ENCODE data around the gene IL12RB2. TPM values are rescaled to one million over a fixed set of nuclear protein-coding genes. Genes with fewer than 3 reads are reported as not detected.

The IL12RB2 gene
- total RNA-seq, 2 experiments from 2014 or later, result 0.98 to 1.2 TPM

DNA sequence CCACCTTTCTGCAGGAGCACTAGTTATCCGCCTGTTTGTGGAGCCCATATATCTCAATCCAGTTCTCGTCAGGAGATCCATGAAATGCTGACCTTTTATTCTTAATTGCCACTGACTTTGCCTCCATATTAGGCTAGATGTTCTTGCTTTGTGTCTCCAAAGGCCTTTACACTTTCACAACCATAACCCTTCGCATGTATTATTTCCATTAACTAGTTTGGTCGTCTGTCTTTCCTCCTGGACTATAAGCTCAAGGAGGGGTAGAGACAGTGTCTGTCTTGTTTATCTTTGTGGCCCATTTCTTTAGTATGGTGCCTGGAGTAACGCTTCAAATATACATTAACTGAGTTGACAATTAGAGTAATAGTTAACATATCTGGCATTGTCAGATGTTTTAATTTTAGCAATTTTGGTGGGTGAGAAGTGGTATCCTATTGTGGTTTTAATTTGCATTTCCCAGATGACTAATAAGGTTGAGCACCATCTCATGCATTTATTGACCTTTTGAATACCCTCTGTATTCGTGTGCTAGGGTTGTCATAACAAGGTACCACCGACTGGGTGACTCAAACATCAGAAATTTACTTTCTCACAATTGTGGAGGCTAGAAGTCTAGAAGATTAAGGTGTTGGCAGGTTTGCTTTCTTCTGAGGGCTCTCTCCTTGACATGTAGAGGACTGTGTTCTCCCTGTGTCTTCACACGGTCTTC, 21.7 kb upstream of the IL12RB2 start:
- POLR2A ChIA-PET, result no interaction called here
- intact Hi-C loops (cut with DNase I, micrococcal nuclease), result no loop called here
- H3K27ac Mint-ChIP-seq, result no peak overlapping the region
- Histone ChIP-seq H3K4me1 (ENCODE audit: insufficient read depth, low read length) (no peaks in the 10 kb centered on the region), H3K27me3 (ENCODE audit: control insufficient read depth in 1 of 2, insufficient read depth in 2 of 2, low read length in 2 of 2) (no peaks in the 10 kb centered on the region), H3K4me3 (ENCODE audit: low read length) (no peak overlapping the region), H3K36me3 (ENCODE audit: insufficient read depth, low read length) (no peaks in the 10 kb centered on the region), H3K27ac (ENCODE audit: low read depth in 1 of 2, low read length in 2 of 2) (no peak overlapping the region), H3K9me3 (ENCODE audit: control insufficient read depth in 1 of 2, insufficient read depth in 1 of 2, low read length in 2 of 2) (no peaks in the 10 kb centered on the region)
- no peaks in the 10 kb centered on the region for H3K9me3 Mint-ChIP-seq
- TF ChIP-seq CTCF (IDR thresholded peaks at IDR 0.05), result no peak
- DNase-seq (peak in 1 of 14 experiments; percentile 18), ATAC-seq (ENCODE audit: poor library complexity) (no peak)
- H3K36me3 Mint-ChIP-seq (ENCODE audit: low read depth), result no peaks in the 10 kb centered on the region
- CTCF ChIA-PET, result no interaction called here
- no peak overlapping the region for H3K4me3 Mint-ChIP-seq
- no peaks in the 10 kb centered on the region for H3K4me1 Mint-ChIP-seq (ENCODE audit: low read depth)
- H3K27me3 Mint-ChIP-seq, result no peaks in the 10 kb centered on the region

- ATAC-seq (ENCODE audit: poor library complexity) (no peak), DNase-seq (no peak)
- peaks cover 7% of the 10 kb centered on the region for H3K27me3 Mint-ChIP-seq
- no peak overlapping the region for H3K4me3 ChIP-seq (ENCODE audit: low read length)
- H3K9me3 ChIP-seq (ENCODE audit: control insufficient read depth in 1 of 2, insufficient read depth in 1 of 2, low read length in 2 of 2), result no peaks in the 10 kb centered on the region
- H3K36me3 Mint-ChIP-seq (ENCODE audit: low read depth), result no peaks in the 10 kb centered on the region
- no peak overlapping the region for H3K4me3 Mint-ChIP-seq
- no peak overlapping the region for H3K27ac ChIP-seq (ENCODE audit: low read depth in 1 of 2, low read length in 2 of 2)
- no peaks in the 10 kb centered on the region for H3K36me3 ChIP-seq (ENCODE audit: insufficient read depth, low read length)
- no peaks in the 10 kb centered on the region for H3K4me1 Mint-ChIP-seq (ENCODE audit: low read depth)
- POLR2A ChIA-PET, result no interaction called here
- TF ChIP-seq CTCF (IDR thresholded peaks at IDR 0.05), result no peak
- CTCF ChIA-PET, result no interaction called here
- intact Hi-C loops (cut with DNase I, micrococcal nuclease), result no loop called here
- H3K9me3 Mint-ChIP-seq, result no peaks in the 10 kb centered on the region
- H3K27me3 ChIP-seq (ENCODE audit: control insufficient read depth in 1 of 2, insufficient read depth in 2 of 2, low read length in 2 of 2), result no peaks in the 10 kb centered on the region
- H3K27ac Mint-ChIP-seq, result no peak overlapping the region
- H3K4me1 ChIP-seq (ENCODE audit: insufficient read depth, low read length), result peaks cover 2% of the 10 kb centered on the region
Observed at GRCh38 chr1:67290236-67290635, 17.4 kb upstream of the IL12RB2 start.

DNA sequence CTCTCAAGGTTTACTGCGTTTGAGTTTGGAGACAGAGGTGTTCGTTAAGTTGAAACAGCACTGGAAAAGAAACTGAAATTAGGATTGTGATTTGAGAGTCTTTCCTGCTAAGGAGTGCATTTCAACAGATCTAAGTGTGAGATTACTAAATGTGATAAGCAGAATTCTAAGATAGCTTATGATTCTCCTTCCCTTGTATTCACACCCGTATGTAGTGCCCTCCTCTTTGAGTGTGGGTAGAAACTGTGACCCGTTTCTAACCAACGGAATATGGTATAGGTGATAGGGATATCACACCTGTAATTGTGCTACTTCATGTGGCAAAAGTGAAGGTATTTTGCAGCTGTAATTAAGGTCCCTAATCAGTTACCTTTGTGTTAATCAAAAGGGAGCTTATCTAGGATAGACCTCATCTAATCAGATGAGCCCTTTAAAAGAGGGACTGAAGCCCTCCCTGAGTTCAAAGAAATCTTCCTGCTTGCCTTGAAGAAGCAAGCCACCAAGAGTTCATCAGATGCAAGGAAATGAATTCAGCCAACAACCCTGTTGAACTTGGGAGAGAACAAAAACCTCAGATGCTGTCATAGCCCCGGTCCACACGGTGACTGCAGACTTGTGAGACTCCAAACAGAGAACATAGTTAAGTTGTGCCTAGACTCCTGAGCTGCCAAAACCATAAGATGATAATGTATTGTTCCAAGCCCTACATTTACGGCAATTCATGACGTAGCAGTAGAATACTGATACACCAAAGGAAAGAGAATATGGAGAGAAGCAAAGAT, 12.6 kb upstream of the IL12RB2 start:
- DNase-seq, result peak in 1 of 14 experiments; percentile 21
- H3K4me3 Mint-ChIP-seq, result no peak overlapping the region
- H3K27me3 ChIP-seq (ENCODE audit: control insufficient read depth in 1 of 2, insufficient read depth in 2 of 2, low read length in 2 of 2), result no peaks in the 10 kb centered on the region
- H3K4me1 ChIP-seq (ENCODE audit: insufficient read depth, low read length), result peaks cover 3% of the 10 kb centered on the region
- intact Hi-C loops (cut with DNase I, micrococcal nuclease), result no loop called here
- no peak for ATAC-seq (ENCODE audit: poor library complexity)
- no peak overlapping the region for H3K27ac ChIP-seq (ENCODE audit: low read depth in 1 of 2, low read length in 2 of 2)
- ChIA-PET CTCF (no interaction called here), POLR2A (no interaction called here)
- H3K9me3 Mint-ChIP-seq, result no peaks in the 10 kb centered on the region
- H3K9me3 ChIP-seq (ENCODE audit: control insufficient read depth in 1 of 2, insufficient read depth in 1 of 2, low read length in 2 of 2), result no peaks in the 10 kb centered on the region
- H3K27ac Mint-ChIP-seq, result no peak overlapping the region
- H3K4me3 ChIP-seq (ENCODE audit: low read length), result no peak overlapping the region
- no peak for TF ChIP-seq CTCF (IDR thresholded peaks at IDR 0.05)
- H3K27me3 Mint-ChIP-seq, result peaks cover 10% of the 10 kb centered on the region
- no peaks in the 10 kb centered on the region for H3K36me3 ChIP-seq (ENCODE audit: insufficient read depth, low read length)
- no peaks in the 10 kb centered on the region for H3K36me3 Mint-ChIP-seq (ENCODE audit: low read depth)
- H3K4me1 Mint-ChIP-seq (ENCODE audit: low read depth), result no peaks in the 10 kb centered on the region

Data from CD4-positive, alpha-beta T cell (primary cell).